A549 treated with AZD9567 at 1 μM for 4 hours (cell line): ENCODE measurements around the gene MAP7D3. TPM values are rescaled to one million over a fixed set of nuclear protein-coding genes. Genes with fewer than 3 reads are reported as not detected.

Source experiments
- total RNA-seq: library from RNA; stranded (reverse); fragments of 200-300 nt; extraction: Qiagen RNA extraction; gene quantifications from 5 replicates; pipeline ENCODE4 v1.2.3, GENCODE V29; 2022; ENCODE audit not compliant: insufficient read depth

Gene MAP7D3, protein sequence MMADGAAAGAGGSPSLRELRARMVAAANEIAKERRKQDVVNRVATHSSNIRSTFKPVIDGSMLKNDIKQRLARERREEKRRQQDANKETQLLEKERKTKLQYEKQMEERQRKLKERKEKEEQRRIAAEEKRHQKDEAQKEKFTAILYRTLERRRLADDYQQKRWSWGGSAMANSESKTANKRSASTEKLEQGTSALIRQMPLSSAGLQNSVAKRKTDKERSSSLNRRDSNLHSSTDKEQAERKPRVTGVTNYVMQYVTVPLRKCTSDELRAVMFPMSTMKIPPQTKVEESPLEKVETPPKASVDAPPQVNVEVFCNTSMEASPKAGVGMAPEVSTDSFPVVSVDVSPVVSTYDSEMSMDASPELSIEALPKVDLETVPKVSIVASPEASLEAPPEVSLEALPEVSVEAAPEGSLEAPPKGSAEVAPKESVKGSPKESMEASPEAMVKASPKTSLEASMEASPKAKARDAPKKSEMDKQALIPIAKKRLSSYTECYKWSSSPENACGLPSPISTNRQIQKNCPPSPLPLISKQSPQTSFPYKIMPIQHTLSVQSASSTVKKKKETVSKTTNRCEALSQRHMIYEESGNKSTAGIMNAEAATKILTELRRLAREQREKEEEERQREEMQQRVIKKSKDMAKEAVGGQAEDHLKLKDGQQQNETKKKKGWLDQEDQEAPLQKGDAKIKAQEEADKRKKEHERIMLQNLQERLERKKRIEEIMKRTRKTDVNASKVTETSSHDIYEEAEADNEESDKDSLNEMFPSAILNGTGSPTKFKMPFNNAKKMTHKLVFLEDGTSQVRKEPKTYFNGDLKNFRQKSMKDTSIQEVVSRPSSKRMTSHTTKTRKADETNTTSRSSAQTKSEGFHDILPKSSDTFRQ
- 11.6 to 14.7 TPM (median 13.3 TPM) in 5 replicates for total RNA-seq

DNA sequence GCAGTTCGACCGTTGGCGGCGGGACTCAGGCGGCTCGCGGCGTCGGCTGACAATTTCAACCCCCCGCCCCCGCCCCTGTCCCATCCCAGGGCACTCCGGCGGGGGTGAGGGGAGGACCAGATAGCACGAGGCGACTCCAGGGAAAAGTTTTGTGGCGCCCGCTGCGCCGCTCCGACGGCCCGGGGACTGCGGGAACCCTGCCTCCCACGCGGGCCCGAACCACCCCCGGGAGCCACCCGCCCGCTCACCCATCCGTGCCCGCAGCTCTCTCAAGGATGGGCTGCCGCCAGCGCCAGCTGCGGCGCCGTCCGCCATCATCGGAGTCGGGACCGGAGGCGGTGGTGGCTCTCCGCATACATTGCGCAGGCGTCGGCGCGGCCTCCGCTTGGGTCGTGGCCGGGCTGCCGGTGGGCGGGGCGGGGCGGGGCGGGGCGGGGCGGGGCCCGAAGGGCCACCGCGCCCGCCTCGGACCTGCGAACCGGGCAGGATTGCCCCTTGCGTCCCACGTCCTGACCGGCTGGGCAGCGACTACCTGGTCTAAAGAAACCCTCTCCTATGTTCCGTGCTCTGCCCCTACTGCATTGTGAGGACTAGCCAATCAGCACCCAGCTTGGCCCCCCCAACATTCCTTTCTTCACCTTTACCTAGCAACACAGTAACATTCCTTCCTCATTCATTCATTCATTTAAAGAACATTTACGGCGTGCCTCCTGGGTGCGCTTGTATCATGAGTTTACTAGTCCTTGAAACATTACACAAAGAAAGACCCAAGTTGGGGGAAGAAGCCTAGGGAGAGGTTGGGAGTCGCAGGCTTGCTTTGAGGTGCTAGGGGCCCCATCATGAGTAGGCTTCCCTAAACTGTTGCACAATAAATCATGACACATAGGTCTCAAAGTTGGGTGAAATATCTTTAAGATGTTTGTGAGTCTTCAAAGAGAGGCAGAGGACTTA is at the start of gene MAP7D3:
MAP7D3 (minus strand) TSS at position 360 of the 951 bp plus-strand sequence; CDS start at position 318, 42 bp downstream.

GRCh38 chrX:136300721-136301120 is 49.5 kb upstream of the MAP7D3 start, which contains the start of gene ADGRG4:
TSS of gene ADGRG4 (plus strand) at chrX:136300963. CDS start at chrX:136308778, 7,815 bp downstream.

Other genes with a start within 250 kb of the MAP7D3 start
- 21.9 to 25.4 TPM (median 22.4 TPM) in 5 replicates for gene FHL1, start 103.9 kb downstream of the MAP7D3 start, total RNA-seq
- not detected in 5 replicates for gene ADGRG4, start 49.6 kb upstream of the MAP7D3 start, total RNA-seq
- gene BRS3, start 236.5 kb upstream of the MAP7D3 start, total RNA-seq, result not detected in 5 replicates
- gene HTATSF1, start 246.2 kb upstream of the MAP7D3 start, total RNA-seq, result 48.7 to 74.2 TPM (median 59.3 TPM) in 5 replicates